Loucy (cell line): ENCODE results near the gene TMEM271.

Experiments
- H2AFZ ChIP-seq: fragments of 200-600 bp; sonication (generic); 2 replicates; pipeline ENCODE4 v1.6.0; 2016; ENCODE audit warnings: antibody characterized with exemption, mild to moderate bottlenecking, low read length, moderate library complexity
- H3F3A ChIP-seq: fragments of 200-600 bp; 2 replicates; pipeline ENCODE4 v1.6.0; 2016; ENCODE audit warnings: antibody characterized with exemption, low read depth, mild to moderate bottlenecking
- H3K27me3 ChIP-seq: fragments of 200-600 bp; sonication (generic); 2 replicates; pipeline ENCODE4 v1.6.1; 2014; ENCODE audit warnings: low read length, mild to moderate bottlenecking; ENCODE audit not compliant: insufficient read depth, poor library complexity, severe bottlenecking
- H3K36me3 ChIP-seq: fragments of 200-600 bp; sonication (generic); 2 replicates; pipeline ENCODE4 v1.6.1; 2016; ENCODE audit warnings: low read length; ENCODE audit not compliant: insufficient read depth
- H3K4me1 ChIP-seq: fragments of 200-600 bp; sonication (generic); 2 replicates; pipeline ENCODE4 v1.5.1; 2014; ENCODE audit warnings: low read length, mild to moderate bottlenecking; ENCODE audit not compliant: insufficient read depth, poor library complexity, severe bottlenecking
- H3K4me2 ChIP-seq: fragments of 200-600 bp; sonication (generic); 2 replicates; pipeline ENCODE4 v1.6.0; 2014; ENCODE audit warnings: antibody characterized with exemption, low read length, low read depth, mild to moderate bottlenecking; ENCODE audit not compliant: poor library complexity, severe bottlenecking
- H3K4me3 ChIP-seq: fragments of 200-600 bp; sonication (generic); 2 replicates; pipeline ENCODE4 v1.5.1; 2014; ENCODE audit warnings: low read length, mild to moderate bottlenecking, mixed read lengths; ENCODE audit not compliant: poor library complexity, severe bottlenecking
- H3K79me2 ChIP-seq: fragments of 200-600 bp; sonication (generic); 2 replicates; pipeline ENCODE4 v1.6.1; 2014; ENCODE audit warnings: low read length; ENCODE audit not compliant: insufficient read depth
- H3K9ac ChIP-seq: fragments of 200-600 bp; sonication (generic); 2 replicates; pipeline ENCODE4 v1.6.0; 2014; ENCODE audit warnings: mild to moderate bottlenecking, low read depth, low read length, moderate library complexity; ENCODE audit not compliant: poor library complexity, severe bottlenecking
- H3K9me2 ChIP-seq: fragments of 200-600 bp; sonication (generic); replicated peaks from 2 replicates; pipeline ENCODE4 v1.6.1; 2016; ENCODE audit warnings: low read depth, low read length, mixed read lengths
- H3K9me3 ChIP-seq: fragments of 200-600 bp; sonication (generic); 2 replicates; pipeline ENCODE4 v1.6.1; 2014; ENCODE audit warnings: mild to moderate bottlenecking, antibody characterized with exemption, low read length, low read depth; ENCODE audit not compliant: insufficient read depth
- H4K20me1 ChIP-seq: fragments of 200-600 bp; sonication (generic); 2 replicates; pipeline ENCODE4 v1.6.0; 2014; ENCODE audit warnings: antibody characterized with exemption, low read length, mild to moderate bottlenecking; ENCODE audit not compliant: insufficient read depth, poor library complexity, severe bottlenecking
- EZH2phosphoT487 ChIP-seq: fragments of 200-600 bp; IDR thresholded peaks from 2 replicates; pipeline ENCODE4 v1.6.1; 2018; ENCODE audit warnings: antibody characterized with exemption, mild to moderate bottlenecking, moderate library complexity, borderline replicate concordance
- TF ChIP-seq, protein P1 (sequence below): fragments of 200-600 bp; sonication (generic); conservative IDR thresholded peaks from 2 replicates; pipeline ENCODE4 v1.5.1; 2014; ENCODE audit warnings: mild to moderate bottlenecking, antibody characterized with exemption, low read length

Gene TMEM271

DNA sequence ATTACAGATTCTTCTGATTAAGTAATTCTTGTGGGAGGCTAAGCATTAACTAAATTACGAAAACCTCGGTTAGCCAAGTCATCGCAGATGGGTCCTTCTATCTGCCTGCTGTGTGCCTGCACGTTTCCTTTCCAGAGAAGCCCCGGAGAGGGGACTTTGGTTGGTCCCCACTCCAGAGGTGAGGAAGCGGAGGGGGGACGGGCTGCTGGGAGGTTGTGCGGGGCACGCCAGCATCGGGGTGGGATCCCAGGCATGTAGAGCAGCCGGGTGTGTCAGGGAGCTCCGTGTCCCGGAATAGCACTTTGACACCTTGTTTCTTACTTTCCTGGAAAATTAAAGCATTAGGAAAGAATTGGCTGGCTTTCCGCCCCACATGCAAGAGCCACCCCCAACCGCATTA is 50.4 kb downstream of the TMEM271 start:
- no peaks in the 10 kb centered on the region for H3K4me1 ChIP-seq
- H3K9me3 ChIP-seq: no peaks in the 10 kb centered on the region
- H3K27me3 ChIP-seq: no peaks in the 10 kb centered on the region
- H3K9me2 ChIP-seq: no peaks in the 10 kb centered on the region
- no peaks in the 10 kb centered on the region for H3F3A ChIP-seq
- H4K20me1 ChIP-seq: no peaks in the 10 kb centered on the region
- H3K9ac ChIP-seq: no peak overlapping the region
- H3K79me2 ChIP-seq: no peaks in the 10 kb centered on the region
- H3K36me3 ChIP-seq: peaks cover 34% of the 10 kb centered on the region; the same call in 1 of the 2 replicates
- no peak overlapping the region for H2AFZ ChIP-seq
- H3K4me3 ChIP-seq: no peak overlapping the region
- no peak overlapping the region for H3K4me2 ChIP-seq
- TF ChIP-seq, protein P1, sequence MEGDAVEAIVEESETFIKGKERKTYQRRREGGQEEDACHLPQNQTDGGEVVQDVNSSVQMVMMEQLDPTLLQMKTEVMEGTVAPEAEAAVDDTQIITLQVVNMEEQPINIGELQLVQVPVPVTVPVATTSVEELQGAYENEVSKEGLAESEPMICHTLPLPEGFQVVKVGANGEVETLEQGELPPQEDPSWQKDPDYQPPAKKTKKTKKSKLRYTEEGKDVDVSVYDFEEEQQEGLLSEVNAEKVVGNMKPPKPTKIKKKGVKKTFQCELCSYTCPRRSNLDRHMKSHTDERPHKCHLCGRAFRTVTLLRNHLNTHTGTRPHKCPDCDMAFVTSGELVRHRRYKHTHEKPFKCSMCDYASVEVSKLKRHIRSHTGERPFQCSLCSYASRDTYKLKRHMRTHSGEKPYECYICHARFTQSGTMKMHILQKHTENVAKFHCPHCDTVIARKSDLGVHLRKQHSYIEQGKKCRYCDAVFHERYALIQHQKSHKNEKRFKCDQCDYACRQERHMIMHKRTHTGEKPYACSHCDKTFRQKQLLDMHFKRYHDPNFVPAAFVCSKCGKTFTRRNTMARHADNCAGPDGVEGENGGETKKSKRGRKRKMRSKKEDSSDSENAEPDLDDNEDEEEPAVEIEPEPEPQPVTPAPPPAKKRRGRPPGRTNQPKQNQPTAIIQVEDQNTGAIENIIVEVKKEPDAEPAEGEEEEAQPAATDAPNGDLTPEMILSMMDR: no peak
- no peak for TF ChIP-seq EZH2phosphoT487

DNA sequence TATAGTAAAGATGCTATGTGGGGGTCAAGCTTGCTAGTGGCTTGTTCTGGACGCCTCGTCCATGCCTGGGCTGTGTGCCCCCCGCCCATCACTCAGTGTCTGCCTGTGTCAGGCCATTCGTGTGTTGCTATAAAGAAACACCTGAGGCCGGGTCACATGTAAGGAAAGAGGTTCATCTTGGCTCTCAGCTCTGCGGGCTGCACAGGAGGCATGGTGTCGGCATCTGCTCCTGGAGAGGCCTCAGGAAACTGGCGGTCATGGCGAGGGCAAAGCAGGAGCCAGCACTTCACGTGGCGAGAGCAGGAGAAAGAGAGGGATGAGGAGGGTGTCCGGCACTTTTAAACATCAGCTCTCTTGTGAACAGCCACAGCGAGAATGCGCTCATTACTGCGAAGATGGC is 51.9 kb downstream of the TMEM271 start:
- Histone ChIP-seq H3K36me3 (peaks cover 34% of the 10 kb centered on the region; the same call in 1 of the 2 replicates), H3K9me3 (no peaks in the 10 kb centered on the region), H2AFZ (no peak overlapping the region), H3K4me3 (no peak overlapping the region), H3K9me2 (no peaks in the 10 kb centered on the region), H3K79me2 (no peaks in the 10 kb centered on the region), H4K20me1 (no peaks in the 10 kb centered on the region), H3K4me2 (no peak overlapping the region), H3K9ac (no peak overlapping the region), H3K4me1 (no peaks in the 10 kb centered on the region), H3F3A (no peaks in the 10 kb centered on the region), H3K27me3 (no peaks in the 10 kb centered on the region)
- no peak for TF ChIP-seq EZH2phosphoT487
- TF ChIP-seq, protein P1: no peak
